SK-N-SH (cell line): ENCODE results near the gene PLOD1. TPM values are rescaled to one million over a fixed set of nuclear protein-coding genes. Genes with fewer than 3 reads are reported as not detected.

Source experiments
- CTCF ChIA-PET: fragments of 300-600, 350-600 bp; formaldehyde crosslinking; extraction: SDS; loops from one replicate; lab custom pipeline; 2021; lab: Yijun Ruan, JAX
- POLR2A ChIA-PET: fragments of 350-600 bp; sonication (Branson Sonifier 250); formaldehyde crosslinking; extraction: SDS; loops from one replicate; lab custom pipeline; 2020; ENCODE audit warnings: antibody characterized with exemption, inconsistent platforms; lab: Yijun Ruan, JAX
- DNase-seq: peaks from one replicate; pipeline ENCODE4 v3.0.0; 2012
- H2AFZ ChIP-seq: fragments of 200-600 bp; sonication (generic); 2 replicates; pipeline ENCODE4 v1.8.1; 2016; ENCODE audit warnings: antibody characterized with exemption, mild to moderate bottlenecking, low read depth
- H3F3A ChIP-seq: fragments of 200-600 bp; sonication (generic); replicated peaks from 2 replicates; pipeline ENCODE3; 2016; ENCODE audit warnings: antibody characterized with exemption, mild to moderate bottlenecking; ENCODE audit not compliant: insufficient read depth
- H3K27ac ChIP-seq, 2 experiments: fragments of 200-500 bp in 1 of 2; fragments of 200-600 bp in 1 of 2; sonication (Bioruptor generic) in 1 of 2; sonication (generic), shearing (Covaris generic) in 1 of 2; 2 replicates each; pipeline versions ENCODE4 v1.5.1 to v1.6.1; 2014 to 2016; ENCODE audit warnings: low read depth in 2 of 2, inconsistent platforms in 1 of 2, low read length in 1 of 2, mild to moderate bottlenecking in 1 of 2, mixed read lengths in 1 of 2
- H3K27me3 ChIP-seq: fragments of 200-600 bp; sonication (generic), shearing (Covaris generic); 2 replicates; pipeline ENCODE4 v1.6.1; 2016; ENCODE audit warnings: mixed run types; ENCODE audit not compliant: insufficient read depth
- H3K36me3 ChIP-seq, 2 experiments: fragments of 200-500 bp in 1 of 2; fragments of 200-600 bp in 1 of 2; sonication (Bioruptor generic) in 1 of 2; sonication (generic) in 1 of 2; replicated peaks in 1 of 2; 2 replicates each; pipeline versions ENCODE3 to v1.5.1; 2014 to 2016; ENCODE audit warnings: low read length in 1 of 2, mild to moderate bottlenecking in 1 of 2; ENCODE audit not compliant: insufficient read depth in 2 of 2, control insufficient read depth in 1 of 2
- H3K4me1 ChIP-seq, 2 experiments: fragments of 200-500 bp in 1 of 2; fragments of 200-600 bp in 1 of 2; sonication (Bioruptor generic) in 1 of 2; sonication (generic), shearing (Covaris generic) in 1 of 2; 2 replicates each; pipeline versions ENCODE4 v1.5.1 to v1.6.1; 2014 to 2016; ENCODE audit warnings: low read depth in 1 of 2, low read length in 1 of 2, mixed run types in 1 of 2; ENCODE audit not compliant: insufficient read depth in 2 of 2, control insufficient read depth in 1 of 2
- H3K4me2 ChIP-seq: fragments of 200-600 bp; sonication (generic), shearing (Covaris generic); 2 replicates; pipeline ENCODE4 v1.6.1; 2017; ENCODE audit warnings: mixed run types
- H3K4me3 ChIP-seq, 2 experiments: fragments of 200-500 bp in 1 of 2; fragments of 200-600 bp in 1 of 2; sonication (Bioruptor generic) in 1 of 2; sonication (generic), shearing (Covaris generic) in 1 of 2; 2 replicates each; pipeline versions ENCODE4 v1.5.1 to v1.8.1; 2014 to 2016; ENCODE audit warnings: low read depth in 2 of 2, inconsistent platforms in 1 of 2, low read length in 1 of 2, mild to moderate bottlenecking in 1 of 2, mixed read lengths in 1 of 2, moderate library complexity in 1 of 2
- H3K79me2 ChIP-seq: fragments of 200-600 bp; sonication (generic); 2 replicates; pipeline ENCODE4 v1.8.1; 2017; ENCODE audit warnings: mild to moderate bottlenecking; ENCODE audit not compliant: insufficient read depth
- H3K9ac ChIP-seq: fragments of 200-600 bp; sonication (generic); 2 replicates; pipeline ENCODE4 v1.6.1; 2017; ENCODE audit warnings: mixed run types
- H3K9me2 ChIP-seq: fragments of 200-600 bp; sonication (generic); 2 replicates; pipeline ENCODE4 v1.6.1; 2017; ENCODE audit warnings: mixed run types
- H3K9me3 ChIP-seq: fragments of 200-600 bp; sonication (generic); 2 replicates; pipeline ENCODE4 v1.6.1; 2017; ENCODE audit warnings: mixed run types, mild to moderate bottlenecking, moderate library complexity
- H4K20me1 ChIP-seq: fragments of 200-600 bp; sonication (generic); 2 replicates; pipeline ENCODE4 v1.6.1; 2017; ENCODE audit warnings: mild to moderate bottlenecking, mixed run types; ENCODE audit not compliant: insufficient read depth
- CHD2 ChIP-seq: fragments of 150-350 bp; IDR thresholded peaks from 2 replicates; pipeline ENCODE4 v1.6.1; 2018; ENCODE audit warnings: low read length; ENCODE audit not compliant: partially characterized antibody
- ELF1 ChIP-seq: IDR thresholded peaks from 2 replicates; pipeline ENCODE4 v1.4.0; 2012
- EZH2phosphoT487 ChIP-seq: fragments of 200-600 bp; sonication (generic); IDR thresholded peaks from 2 replicates; pipeline ENCODE4 v1.6.1; 2017; ENCODE audit warnings: low read depth, mixed run types, mild to moderate bottlenecking, antibody characterized with exemption, moderate library complexity, borderline replicate concordance
- FOSL2 ChIP-seq: IDR thresholded peaks from 2 replicates; pipeline ENCODE4 v1.4.0; 2012; ENCODE audit warnings: low read depth, mild to moderate bottlenecking, moderate library complexity, borderline replicate concordance
- FOXJ3 ChIP-seq: sonication (generic); formaldehyde crosslinking; IDR thresholded peaks from 2 replicates; pipeline ENCODE4 v1.5.1; 2020; ENCODE audit warnings: mild to moderate bottlenecking, missing genetic modification reagents
- JUND ChIP-seq: IDR thresholded peaks from 2 replicates; pipeline ENCODE4 v1.4.0; 2012
- NRF1 ChIP-seq: IDR thresholded peaks from 2 replicates; pipeline ENCODE4 v1.6.1; 2012; ENCODE audit warnings: low read depth, mild to moderate bottlenecking, low read length
- POLR2AphosphoS5 ChIP-seq: IDR thresholded peaks from 2 replicates; pipeline ENCODE4 v1.6.1; 2012; ENCODE audit warnings: low read depth, low read length
- RCOR1 ChIP-seq: fragments of 150-350 bp; IDR thresholded peaks from 2 replicates; pipeline ENCODE4 v1.6.1; 2017; ENCODE audit warnings: antibody characterized with exemption, low read length
- RXRA ChIP-seq: IDR thresholded peaks from 2 replicates; pipeline ENCODE4 v1.4.0; 2012; ENCODE audit warnings: low read depth, mild to moderate bottlenecking, borderline replicate concordance
- SIN3A ChIP-seq: IDR thresholded peaks from 2 replicates; pipeline ENCODE4 v1.6.1; 2012; ENCODE audit warnings: low read depth, mild to moderate bottlenecking, low read length, moderate library complexity, borderline replicate concordance
- TAF1 ChIP-seq: IDR thresholded peaks from 2 replicates; pipeline ENCODE4 v1.6.1; 2012; ENCODE audit warnings: low read depth, mild to moderate bottlenecking, low read length, moderate library complexity, borderline replicate concordance
- TCF12 ChIP-seq: IDR thresholded peaks from 2 replicates; pipeline ENCODE4 v1.4.0; 2012
- USF1 ChIP-seq: IDR thresholded peaks from 2 replicates; pipeline ENCODE4 v1.4.0; 2012; ENCODE audit warnings: low read depth, borderline replicate concordance
- WGBS: methylation state at CpG from one replicate; pipeline ENCODE4 v1.1.6; 2017; ENCODE audit warnings: low lambda C conversion rate; 5-methylcytosine and 5-hydroxymethylcytosine counted together
- polyA plus RNA-seq, 3 experiments: library from polyadenylated mRNA; depleted of rRNA; stranded (reverse); fragments of >200 nt; gene quantifications; 2 replicates each; pipeline ENCODE4 v1.2.3, GENCODE V29; 2012
- TF ChIP-seq, protein P1 (sequence below): fragments of 200-600 bp; sonication (generic); IDR thresholded peaks from 2 replicates; pipeline ENCODE4 v1.6.1; 2017; ENCODE audit warnings: antibody characterized with exemption, mild to moderate bottlenecking, moderate library complexity
- TF ChIP-seq, protein P2 (sequence below): fragments of 150-350 bp; IDR thresholded peaks from 2 replicates; pipeline ENCODE4 v1.6.1; 2016; ENCODE audit warnings: mild to moderate bottlenecking, low read depth, low read length
- TF ChIP-seq, protein P3 (sequence below): IDR thresholded peaks from 2 replicates; pipeline ENCODE4 v1.4.0; 2012; ENCODE audit warnings: low read depth
- TF ChIP-seq, protein P4 (sequence below): IDR thresholded peaks from 2 replicates; pipeline ENCODE4 v1.6.1; 2012; ENCODE audit warnings: mild to moderate bottlenecking, low read depth, low read length, moderate library complexity

PLOD1 gene
- polyA plus RNA-seq, 1 of the 3 experiments (the other 2 are of a cell fraction) = 257 TPM

DNA sequence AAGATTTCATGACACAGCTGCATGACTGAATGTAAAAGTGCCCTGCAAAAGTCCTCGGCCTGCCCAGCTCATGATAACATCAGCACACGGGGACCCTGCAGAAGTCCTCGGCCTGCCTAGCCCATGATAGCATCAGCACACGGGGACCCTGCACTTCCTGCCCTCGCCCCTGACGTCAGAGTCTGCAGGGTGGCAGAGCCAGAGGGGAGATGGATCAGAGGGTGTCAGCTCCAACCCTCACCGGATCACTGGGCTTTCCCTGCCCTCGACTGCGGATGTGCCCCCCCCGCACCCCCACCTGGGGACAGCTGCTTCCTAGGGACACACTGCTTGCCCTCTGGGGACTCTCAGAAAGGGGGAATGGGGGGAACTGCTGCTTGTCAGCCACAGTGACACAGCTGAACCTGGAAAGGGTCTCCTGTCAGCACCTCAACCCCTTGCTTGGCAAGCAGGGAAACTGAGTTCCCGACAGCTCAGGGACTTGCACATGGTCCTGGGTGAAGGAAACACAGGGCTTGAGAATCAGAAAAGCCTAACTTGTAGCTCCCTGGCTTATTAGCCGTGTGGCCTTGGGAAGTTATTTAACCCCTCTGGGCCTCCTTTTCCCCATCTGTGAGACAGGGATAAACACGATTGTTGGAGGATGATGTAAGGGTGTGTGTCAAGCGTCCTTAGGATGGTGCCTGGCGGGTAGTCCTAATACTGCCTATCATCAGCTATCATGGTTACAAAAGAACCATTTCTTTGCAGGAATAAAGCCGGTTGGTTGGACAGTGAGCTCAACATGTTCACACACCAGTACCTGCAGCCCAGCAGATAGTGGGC, 76.4 kb downstream of the PLOD1 start:
- CTCF ChIA-PET = interaction anchor here (1.8 kb wide), 1 partner anchor 9 kb away, joined by 9 read pairs; no protein-coding TSS in a partner anchor
- H2AFZ ChIP-seq = no peak overlapping the region
- WGBS = 79% methylated on average over 10 of the region's 16 CpGs
- no peaks in the 10 kb centered on the region for H3K27me3 ChIP-seq
- H3K4me1 ChIP-seq = peaks cover 0 to 9% of the 10 kb centered on the region in 2 experiments; a peak in 2 of 4 replicates
- H3K9me2 ChIP-seq = no peaks in the 10 kb centered on the region
- peak; percentile 44 for DNase-seq
- peaks cover 5% of the 10 kb centered on the region; the same call in 1 of the 2 replicates for H4K20me1 ChIP-seq
- no peak overlapping the region for H3K27ac ChIP-seq
- H3K4me3 ChIP-seq = no peak overlapping the region
- peaks cover 23% of the 10 kb centered on the region for H3F3A ChIP-seq
- POLR2A ChIA-PET = interaction anchor here (1.4 to 1.7 kb wide), 2 partner anchors 8 to 31 kb away, joined by 3 to 4 read pairs; partner anchors contain the start of genes MFN2 and MIIP
- H3K4me2 ChIP-seq = no peak overlapping the region
- H3K36me3 ChIP-seq = peaks cover 12 to 51% of the 10 kb centered on the region in 2 experiments
- H3K9me3 ChIP-seq = no peaks in the 10 kb centered on the region
- H3K9ac ChIP-seq = no peak overlapping the region
- H3K79me2 ChIP-seq = no peaks in the 10 kb centered on the region
- TF ChIP-seq TCF12 = no peak
- TF ChIP-seq RXRA = no peak
- TF ChIP-seq JUND = no peak
- no peak for TF ChIP-seq ELF1
- TF ChIP-seq FOSL2 = no peak
- TF ChIP-seq, protein P1, sequence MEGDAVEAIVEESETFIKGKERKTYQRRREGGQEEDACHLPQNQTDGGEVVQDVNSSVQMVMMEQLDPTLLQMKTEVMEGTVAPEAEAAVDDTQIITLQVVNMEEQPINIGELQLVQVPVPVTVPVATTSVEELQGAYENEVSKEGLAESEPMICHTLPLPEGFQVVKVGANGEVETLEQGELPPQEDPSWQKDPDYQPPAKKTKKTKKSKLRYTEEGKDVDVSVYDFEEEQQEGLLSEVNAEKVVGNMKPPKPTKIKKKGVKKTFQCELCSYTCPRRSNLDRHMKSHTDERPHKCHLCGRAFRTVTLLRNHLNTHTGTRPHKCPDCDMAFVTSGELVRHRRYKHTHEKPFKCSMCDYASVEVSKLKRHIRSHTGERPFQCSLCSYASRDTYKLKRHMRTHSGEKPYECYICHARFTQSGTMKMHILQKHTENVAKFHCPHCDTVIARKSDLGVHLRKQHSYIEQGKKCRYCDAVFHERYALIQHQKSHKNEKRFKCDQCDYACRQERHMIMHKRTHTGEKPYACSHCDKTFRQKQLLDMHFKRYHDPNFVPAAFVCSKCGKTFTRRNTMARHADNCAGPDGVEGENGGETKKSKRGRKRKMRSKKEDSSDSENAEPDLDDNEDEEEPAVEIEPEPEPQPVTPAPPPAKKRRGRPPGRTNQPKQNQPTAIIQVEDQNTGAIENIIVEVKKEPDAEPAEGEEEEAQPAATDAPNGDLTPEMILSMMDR = no peak
- no peak for TF ChIP-seq NRF1
- no peak for TF ChIP-seq CHD2
- TF ChIP-seq, protein P2, sequence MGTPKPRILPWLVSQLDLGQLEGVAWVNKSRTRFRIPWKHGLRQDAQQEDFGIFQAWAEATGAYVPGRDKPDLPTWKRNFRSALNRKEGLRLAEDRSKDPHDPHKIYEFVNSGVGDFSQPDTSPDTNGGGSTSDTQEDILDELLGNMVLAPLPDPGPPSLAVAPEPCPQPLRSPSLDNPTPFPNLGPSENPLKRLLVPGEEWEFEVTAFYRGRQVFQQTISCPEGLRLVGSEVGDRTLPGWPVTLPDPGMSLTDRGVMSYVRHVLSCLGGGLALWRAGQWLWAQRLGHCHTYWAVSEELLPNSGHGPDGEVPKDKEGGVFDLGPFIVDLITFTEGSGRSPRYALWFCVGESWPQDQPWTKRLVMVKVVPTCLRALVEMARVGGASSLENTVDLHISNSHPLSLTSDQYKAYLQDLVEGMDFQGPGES = no peak
- TF ChIP-seq EZH2phosphoT487 = no peak
- no peak for TF ChIP-seq POLR2AphosphoS5
- no peak for TF ChIP-seq USF1
- TF ChIP-seq, protein P3, sequence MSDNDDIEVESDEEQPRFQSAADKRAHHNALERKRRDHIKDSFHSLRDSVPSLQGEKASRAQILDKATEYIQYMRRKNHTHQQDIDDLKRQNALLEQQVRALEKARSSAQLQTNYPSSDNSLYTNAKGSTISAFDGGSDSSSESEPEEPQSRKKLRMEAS = no peak
- TF ChIP-seq, protein P4, sequence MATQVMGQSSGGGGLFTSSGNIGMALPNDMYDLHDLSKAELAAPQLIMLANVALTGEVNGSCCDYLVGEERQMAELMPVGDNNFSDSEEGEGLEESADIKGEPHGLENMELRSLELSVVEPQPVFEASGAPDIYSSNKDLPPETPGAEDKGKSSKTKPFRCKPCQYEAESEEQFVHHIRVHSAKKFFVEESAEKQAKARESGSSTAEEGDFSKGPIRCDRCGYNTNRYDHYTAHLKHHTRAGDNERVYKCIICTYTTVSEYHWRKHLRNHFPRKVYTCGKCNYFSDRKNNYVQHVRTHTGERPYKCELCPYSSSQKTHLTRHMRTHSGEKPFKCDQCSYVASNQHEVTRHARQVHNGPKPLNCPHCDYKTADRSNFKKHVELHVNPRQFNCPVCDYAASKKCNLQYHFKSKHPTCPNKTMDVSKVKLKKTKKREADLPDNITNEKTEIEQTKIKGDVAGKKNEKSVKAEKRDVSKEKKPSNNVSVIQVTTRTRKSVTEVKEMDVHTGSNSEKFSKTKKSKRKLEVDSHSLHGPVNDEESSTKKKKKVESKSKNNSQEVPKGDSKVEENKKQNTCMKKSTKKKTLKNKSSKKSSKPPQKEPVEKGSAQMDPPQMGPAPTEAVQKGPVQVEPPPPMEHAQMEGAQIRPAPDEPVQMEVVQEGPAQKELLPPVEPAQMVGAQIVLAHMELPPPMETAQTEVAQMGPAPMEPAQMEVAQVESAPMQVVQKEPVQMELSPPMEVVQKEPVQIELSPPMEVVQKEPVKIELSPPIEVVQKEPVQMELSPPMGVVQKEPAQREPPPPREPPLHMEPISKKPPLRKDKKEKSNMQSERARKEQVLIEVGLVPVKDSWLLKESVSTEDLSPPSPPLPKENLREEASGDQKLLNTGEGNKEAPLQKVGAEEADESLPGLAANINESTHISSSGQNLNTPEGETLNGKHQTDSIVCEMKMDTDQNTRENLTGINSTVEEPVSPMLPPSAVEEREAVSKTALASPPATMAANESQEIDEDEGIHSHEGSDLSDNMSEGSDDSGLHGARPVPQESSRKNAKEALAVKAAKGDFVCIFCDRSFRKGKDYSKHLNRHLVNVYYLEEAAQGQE = no peak
- no peak for TF ChIP-seq RCOR1
- no peak for TF ChIP-seq SIN3A
- no peak for TF ChIP-seq TAF1
- no peak for TF ChIP-seq FOXJ3
